ENCODE data around the gene CHIT1. TPM values are rescaled to one million over a fixed set of nuclear protein-coding genes. Genes with fewer than 3 reads are reported as not detected.

CHIT1 gene
- total and polyA plus RNA-seq, 2 experiments from 2014 or later: 0.07 to 0.47 TPM

DNA sequence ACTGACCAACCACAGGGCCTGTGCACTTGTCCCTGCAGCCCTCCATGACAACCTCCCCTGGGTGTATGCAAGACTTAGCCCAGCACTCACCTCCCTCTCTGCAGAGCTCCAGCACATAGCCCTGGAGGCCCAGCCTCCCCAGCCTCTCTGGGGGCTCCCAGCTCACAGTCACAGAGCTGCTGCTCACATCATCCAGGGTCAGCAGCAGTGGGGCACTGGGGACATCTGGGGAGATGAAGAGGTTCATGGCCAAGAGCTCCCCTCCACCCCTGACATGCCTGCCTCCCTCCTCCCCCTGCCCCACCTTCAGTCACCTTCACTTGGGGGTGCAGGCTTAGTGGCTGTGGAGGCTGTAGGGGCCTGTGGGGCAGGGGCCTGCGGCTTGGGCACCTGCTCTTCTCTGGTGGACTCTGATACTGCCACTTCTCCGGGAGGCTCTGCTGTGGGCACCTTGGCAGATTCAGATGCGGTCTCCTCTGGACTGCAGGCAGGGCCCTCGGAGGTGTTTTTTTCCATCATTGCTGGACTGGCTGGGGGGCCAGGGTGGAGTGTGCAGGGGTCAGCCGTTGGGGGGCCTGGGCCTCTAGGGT is 54.1 kb downstream of the CHIT1 start, which contains the start of gene MYBPH:
MYBPH (minus strand) TSS at position 590 of the 590 bp plus-strand sequence; CDS start at position 519, 71 bp downstream.
- Histone ChIP-seq H3K4me3 (no peak within 1 kb of the TSS), H2AFZ (no peak within 1 kb of the TSS), H4K20me1 (replicated peaks; ENCODE audit: insufficient read depth) (no peaks in the 10 kb centered on the region), H3K9me2 (ENCODE audit: insufficient read depth) (no peaks in the 10 kb centered on the region), H3K27me3 (ENCODE audit: insufficient read depth) (no peaks in the 10 kb centered on the region), H3K4me2 (no peak within 1 kb of the TSS), H3F3A (replicated peaks; ENCODE audit: low read depth) (no peaks in the 10 kb centered on the region), H3K4me1 (ENCODE audit: insufficient read depth) (no peaks in the 10 kb centered on the region; the same call in 1 of the 2 replicates), H3K36me3 (ENCODE audit: insufficient read depth) (no peaks in the 10 kb centered on the region), H3K27ac (ENCODE audit: low read depth) (no peak within 1 kb of the TSS), H3K79me2 (replicated peaks; ENCODE audit: insufficient read depth) (no peaks in the 10 kb centered on the region)
- no peak for TF ChIP-seq NANOG (IDR thresholded peaks at IDR 0.05; ENCODE audit: borderline replicate concordance)
- TF ChIP-seq, protein P1, sequence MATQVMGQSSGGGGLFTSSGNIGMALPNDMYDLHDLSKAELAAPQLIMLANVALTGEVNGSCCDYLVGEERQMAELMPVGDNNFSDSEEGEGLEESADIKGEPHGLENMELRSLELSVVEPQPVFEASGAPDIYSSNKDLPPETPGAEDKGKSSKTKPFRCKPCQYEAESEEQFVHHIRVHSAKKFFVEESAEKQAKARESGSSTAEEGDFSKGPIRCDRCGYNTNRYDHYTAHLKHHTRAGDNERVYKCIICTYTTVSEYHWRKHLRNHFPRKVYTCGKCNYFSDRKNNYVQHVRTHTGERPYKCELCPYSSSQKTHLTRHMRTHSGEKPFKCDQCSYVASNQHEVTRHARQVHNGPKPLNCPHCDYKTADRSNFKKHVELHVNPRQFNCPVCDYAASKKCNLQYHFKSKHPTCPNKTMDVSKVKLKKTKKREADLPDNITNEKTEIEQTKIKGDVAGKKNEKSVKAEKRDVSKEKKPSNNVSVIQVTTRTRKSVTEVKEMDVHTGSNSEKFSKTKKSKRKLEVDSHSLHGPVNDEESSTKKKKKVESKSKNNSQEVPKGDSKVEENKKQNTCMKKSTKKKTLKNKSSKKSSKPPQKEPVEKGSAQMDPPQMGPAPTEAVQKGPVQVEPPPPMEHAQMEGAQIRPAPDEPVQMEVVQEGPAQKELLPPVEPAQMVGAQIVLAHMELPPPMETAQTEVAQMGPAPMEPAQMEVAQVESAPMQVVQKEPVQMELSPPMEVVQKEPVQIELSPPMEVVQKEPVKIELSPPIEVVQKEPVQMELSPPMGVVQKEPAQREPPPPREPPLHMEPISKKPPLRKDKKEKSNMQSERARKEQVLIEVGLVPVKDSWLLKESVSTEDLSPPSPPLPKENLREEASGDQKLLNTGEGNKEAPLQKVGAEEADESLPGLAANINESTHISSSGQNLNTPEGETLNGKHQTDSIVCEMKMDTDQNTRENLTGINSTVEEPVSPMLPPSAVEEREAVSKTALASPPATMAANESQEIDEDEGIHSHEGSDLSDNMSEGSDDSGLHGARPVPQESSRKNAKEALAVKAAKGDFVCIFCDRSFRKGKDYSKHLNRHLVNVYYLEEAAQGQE (IDR thresholded peaks at IDR 0.05; ENCODE audit: unreplicated experiment): no peak
- H3K27me3 Mint-ChIP-seq (ENCODE audit: insufficient read depth, low read depth, poor library complexity): peaks cover 11% of the 10 kb centered on the region
- peaks cover 17% of the 10 kb centered on the region for H3K4me1 Mint-ChIP-seq
- no peaks in the 10 kb centered on the region for H3K9me3 Mint-ChIP-seq
- no peaks in the 10 kb centered on the region for H3K36me3 Mint-ChIP-seq (ENCODE audit: low read depth)
- DNase-seq (ENCODE audit: low spot score) (no peak), ATAC-seq (no peak)
- no peak within 1 kb of the TSS for H3K4me3 Mint-ChIP-seq
- H3K27ac Mint-ChIP-seq: no peak within 1 kb of the TSS; the same call in 1 of the 2 replicates

DNA sequence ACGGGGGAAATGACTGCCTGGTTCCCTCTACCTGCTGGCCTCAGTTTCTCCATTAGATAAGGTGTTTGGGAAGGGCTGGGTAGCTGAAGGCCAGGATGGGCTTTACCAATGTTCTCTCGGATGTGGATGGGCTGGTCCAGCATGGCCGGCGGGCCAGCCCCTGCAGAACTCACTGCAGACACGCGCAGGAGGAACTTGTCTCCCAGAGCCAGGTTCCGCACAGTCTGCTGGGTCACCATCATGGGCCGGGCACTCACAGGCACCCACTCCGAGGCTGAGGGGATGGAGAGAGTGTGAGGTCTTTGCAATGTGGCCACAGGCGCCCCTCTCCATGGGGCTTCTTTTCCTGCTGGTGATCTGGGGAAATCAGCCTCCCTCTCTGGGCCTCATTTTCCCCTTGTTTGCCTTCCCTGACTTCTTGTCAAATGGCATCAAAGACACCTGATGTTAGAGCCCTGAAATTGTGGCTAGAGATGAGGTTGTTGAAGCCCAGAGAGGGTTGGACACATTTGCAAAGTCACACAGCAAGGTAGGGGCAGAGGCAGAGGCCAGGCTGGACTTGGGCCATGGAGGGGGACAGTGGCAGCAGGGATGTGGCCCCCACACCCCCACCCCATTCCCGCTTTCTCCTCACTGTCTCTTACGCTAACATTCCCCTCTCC is 55.0 kb downstream of the CHIT1 start:
- Histone ChIP-seq H3K4me2 (no peak overlapping the region), H3F3A (replicated peaks; ENCODE audit: low read depth) (no peaks in the 10 kb centered on the region), H3K4me1 (ENCODE audit: insufficient read depth) (no peaks in the 10 kb centered on the region; the same call in 1 of the 2 replicates), H3K4me3 (no peak overlapping the region), H3K27ac (ENCODE audit: low read depth) (no peak overlapping the region), H3K27me3 (ENCODE audit: insufficient read depth) (no peaks in the 10 kb centered on the region), H3K36me3 (ENCODE audit: insufficient read depth) (no peaks in the 10 kb centered on the region), H3K9me2 (ENCODE audit: insufficient read depth) (no peaks in the 10 kb centered on the region), H3K79me2 (replicated peaks; ENCODE audit: insufficient read depth) (no peaks in the 10 kb centered on the region), H4K20me1 (replicated peaks; ENCODE audit: insufficient read depth) (no peaks in the 10 kb centered on the region), H2AFZ (no peak overlapping the region)
- DNase-seq (ENCODE audit: low spot score) (no peak), ATAC-seq (no peak)
- Mint-ChIP-seq H3K27ac (no peak overlapping the region), H3K27me3 (ENCODE audit: insufficient read depth, low read depth, poor library complexity) (peaks cover 17% of the 10 kb centered on the region), H3K4me3 (no peak overlapping the region), H3K36me3 (ENCODE audit: low read depth) (no peaks in the 10 kb centered on the region), H3K9me3 (no peaks in the 10 kb centered on the region), H3K4me1 (peaks cover 17% of the 10 kb centered on the region)
- TF ChIP-seq, protein P2, sequence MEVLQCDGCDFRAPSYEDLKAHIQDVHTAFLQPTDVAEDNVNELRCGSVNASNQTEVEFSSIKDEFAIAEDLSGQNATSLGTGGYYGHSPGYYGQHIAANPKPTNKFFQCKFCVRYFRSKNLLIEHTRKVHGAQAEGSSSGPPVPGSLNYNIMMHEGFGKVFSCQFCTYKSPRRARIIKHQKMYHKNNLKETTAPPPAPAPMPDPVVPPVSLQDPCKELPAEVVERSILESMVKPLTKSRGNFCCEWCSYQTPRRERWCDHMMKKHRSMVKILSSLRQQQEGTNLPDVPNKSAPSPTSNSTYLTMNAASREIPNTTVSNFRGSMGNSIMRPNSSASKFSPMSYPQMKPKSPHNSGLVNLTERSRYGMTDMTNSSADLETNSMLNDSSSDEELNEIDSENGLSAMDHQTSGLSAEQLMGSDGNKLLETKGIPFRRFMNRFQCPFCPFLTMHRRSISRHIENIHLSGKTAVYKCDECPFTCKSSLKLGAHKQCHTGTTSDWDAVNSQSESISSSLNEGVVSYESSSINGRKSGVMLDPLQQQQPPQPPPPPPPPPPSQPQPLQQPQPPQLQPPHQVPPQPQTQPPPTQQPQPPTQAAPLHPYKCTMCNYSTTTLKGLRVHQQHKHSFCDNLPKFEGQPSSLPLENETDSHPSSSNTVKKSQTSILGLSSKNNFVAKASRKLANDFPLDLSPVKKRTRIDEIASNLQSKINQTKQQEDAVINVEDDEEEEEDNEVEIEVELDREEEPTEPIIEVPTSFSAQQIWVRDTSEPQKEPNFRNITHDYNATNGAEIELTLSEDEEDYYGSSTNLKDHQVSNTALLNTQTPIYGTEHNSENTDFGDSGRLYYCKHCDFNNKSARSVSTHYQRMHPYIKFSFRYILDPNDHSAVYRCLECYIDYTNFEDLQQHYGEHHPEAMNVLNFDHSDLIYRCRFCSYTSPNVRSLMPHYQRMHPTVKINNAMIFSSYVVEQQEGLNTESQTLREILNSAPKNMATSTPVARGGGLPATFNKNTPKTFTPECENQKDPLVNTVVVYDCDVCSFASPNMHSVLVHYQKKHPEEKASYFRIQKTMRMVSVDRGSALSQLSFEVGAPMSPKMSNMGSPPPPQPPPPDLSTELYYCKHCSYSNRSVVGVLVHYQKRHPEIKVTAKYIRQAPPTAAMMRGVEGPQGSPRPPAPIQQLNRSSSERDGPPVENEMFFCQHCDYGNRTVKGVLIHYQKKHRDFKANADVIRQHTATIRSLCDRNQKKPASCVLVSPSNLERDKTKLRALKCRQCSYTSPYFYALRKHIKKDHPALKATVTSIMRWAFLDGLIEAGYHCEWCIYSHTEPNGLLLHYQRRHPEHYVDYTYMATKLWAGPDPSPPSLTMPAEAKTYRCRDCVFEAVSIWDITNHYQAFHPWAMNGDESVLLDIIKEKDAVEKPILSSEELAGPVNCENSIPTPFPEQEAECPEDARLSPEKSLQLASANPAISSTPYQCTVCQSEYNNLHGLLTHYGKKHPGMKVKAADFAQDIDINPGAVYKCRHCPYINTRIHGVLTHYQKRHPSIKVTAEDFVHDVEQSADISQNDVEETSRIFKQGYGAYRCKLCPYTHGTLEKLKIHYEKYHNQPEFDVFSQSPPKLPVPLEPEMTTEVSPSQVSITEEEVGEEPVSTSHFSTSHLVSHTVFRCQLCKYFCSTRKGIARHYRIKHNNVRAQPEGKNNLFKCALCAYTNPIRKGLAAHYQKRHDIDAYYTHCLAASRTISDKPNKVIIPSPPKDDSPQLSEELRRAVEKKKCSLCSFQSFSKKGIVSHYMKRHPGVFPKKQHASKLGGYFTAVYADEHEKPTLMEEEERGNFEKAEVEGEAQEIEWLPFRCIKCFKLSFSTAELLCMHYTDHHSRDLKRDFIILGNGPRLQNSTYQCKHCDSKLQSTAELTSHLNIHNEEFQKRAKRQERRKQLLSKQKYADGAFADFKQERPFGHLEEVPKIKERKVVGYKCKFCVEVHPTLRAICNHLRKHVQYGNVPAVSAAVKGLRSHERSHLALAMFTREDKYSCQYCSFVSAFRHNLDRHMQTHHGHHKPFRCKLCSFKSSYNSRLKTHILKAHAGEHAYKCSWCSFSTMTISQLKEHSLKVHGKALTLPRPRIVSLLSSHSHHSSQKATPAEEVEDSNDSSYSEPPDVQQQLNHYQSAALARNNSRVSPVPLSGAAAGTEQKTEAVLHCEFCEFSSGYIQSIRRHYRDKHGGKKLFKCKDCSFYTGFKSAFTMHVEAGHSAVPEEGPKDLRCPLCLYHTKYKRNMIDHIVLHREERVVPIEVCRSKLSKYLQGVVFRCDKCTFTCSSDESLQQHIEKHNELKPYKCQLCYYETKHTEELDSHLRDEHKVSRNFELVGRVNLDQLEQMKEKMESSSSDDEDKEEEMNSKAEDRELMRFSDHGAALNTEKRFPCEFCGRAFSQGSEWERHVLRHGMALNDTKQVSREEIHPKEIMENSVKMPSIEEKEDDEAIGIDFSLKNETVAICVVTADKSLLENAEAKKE (CRISPR knock-in tag; IDR thresholded peaks at IDR 0.05): no peak
- TF ChIP-seq EZH2 (IDR thresholded peaks at IDR 0.05; ENCODE audit: low read depth, unreplicated experiment) (no peak), EZH2phosphoT487 (IDR thresholded peaks at IDR 0.05; ENCODE audit: unreplicated experiment) (no peak), ZNF331 (CRISPR knock-in tag; IDR thresholded peaks at IDR 0.05; ENCODE audit: low read depth) (no peak), ZNF114 (CRISPR knock-in tag; IDR thresholded peaks at IDR 0.05) (no peak), POLR2AphosphoS5 (IDR thresholded peaks at IDR 0.05; ENCODE audit: low read depth) (no peak)
- TF ChIP-seq, protein P3, sequence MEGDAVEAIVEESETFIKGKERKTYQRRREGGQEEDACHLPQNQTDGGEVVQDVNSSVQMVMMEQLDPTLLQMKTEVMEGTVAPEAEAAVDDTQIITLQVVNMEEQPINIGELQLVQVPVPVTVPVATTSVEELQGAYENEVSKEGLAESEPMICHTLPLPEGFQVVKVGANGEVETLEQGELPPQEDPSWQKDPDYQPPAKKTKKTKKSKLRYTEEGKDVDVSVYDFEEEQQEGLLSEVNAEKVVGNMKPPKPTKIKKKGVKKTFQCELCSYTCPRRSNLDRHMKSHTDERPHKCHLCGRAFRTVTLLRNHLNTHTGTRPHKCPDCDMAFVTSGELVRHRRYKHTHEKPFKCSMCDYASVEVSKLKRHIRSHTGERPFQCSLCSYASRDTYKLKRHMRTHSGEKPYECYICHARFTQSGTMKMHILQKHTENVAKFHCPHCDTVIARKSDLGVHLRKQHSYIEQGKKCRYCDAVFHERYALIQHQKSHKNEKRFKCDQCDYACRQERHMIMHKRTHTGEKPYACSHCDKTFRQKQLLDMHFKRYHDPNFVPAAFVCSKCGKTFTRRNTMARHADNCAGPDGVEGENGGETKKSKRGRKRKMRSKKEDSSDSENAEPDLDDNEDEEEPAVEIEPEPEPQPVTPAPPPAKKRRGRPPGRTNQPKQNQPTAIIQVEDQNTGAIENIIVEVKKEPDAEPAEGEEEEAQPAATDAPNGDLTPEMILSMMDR (conservative IDR thresholded peaks at IDR 0.05; ENCODE audit: low read depth in 2 of 2): no peak
